Mesenchymal stem cell (in vitro differentiated cells and primary cell): ENCODE measurements around the gene ZG16B.

Experiments used
- DNase-seq: peaks from one replicate; pipeline ENCODE4 v3.0.0-alpha.2; 2013
- H2AFZ ChIP-seq: one replicate; pipeline ENCODE4 v1.6.1; 2013; ENCODE audit warnings: low read depth, mild to moderate bottlenecking, control low read depth, inconsistent platforms, low read length, moderate library complexity
- H2AK5ac ChIP-seq: 2 replicates; pipeline ENCODE4 v1.6.1; 2013; ENCODE audit warnings: low read length, moderate library complexity, mild to moderate bottlenecking, inconsistent platforms; ENCODE audit not compliant: severe bottlenecking
- H2BK120ac ChIP-seq: one replicate; pipeline ENCODE4 v1.6.1; 2013; ENCODE audit warnings: low read depth, mild to moderate bottlenecking, inconsistent platforms, low read length, moderate library complexity
- H2BK12ac ChIP-seq, 2 experiments: one replicate each; pipeline ENCODE4 v1.6.1; 2013; ENCODE audit warnings: inconsistent platforms in 2 of 2, low read length in 2 of 2, mild to moderate bottlenecking in 2 of 2, moderate library complexity in 2 of 2, control low read depth in 1 of 2
- H2BK15ac ChIP-seq: one replicate; pipeline ENCODE4 v1.6.1; 2013; ENCODE audit warnings: mild to moderate bottlenecking, low read depth, inconsistent platforms; ENCODE audit not compliant: poor library complexity, severe bottlenecking
- H2BK5ac ChIP-seq: 2 replicates; pipeline ENCODE4 v1.6.1; 2013; ENCODE audit warnings: low read depth, mild to moderate bottlenecking, low read length, control low read depth, inconsistent platforms; ENCODE audit not compliant: poor library complexity, severe bottlenecking
- H3K14ac ChIP-seq, 2 experiments: one replicate each; pipeline ENCODE4 v1.6.1; 2013; ENCODE audit warnings: inconsistent platforms in 2 of 2, low read length in 2 of 2, control low read depth in 1 of 2, mild to moderate bottlenecking in 1 of 2, moderate library complexity in 1 of 2
- H3K18ac ChIP-seq, 2 experiments: one replicate each; pipeline ENCODE4 v1.6.1; 2013; ENCODE audit warnings: inconsistent platforms in 2 of 2, low read length in 2 of 2, control low read depth in 1 of 2, low read depth in 1 of 2, mild to moderate bottlenecking in 1 of 2
- H3K23ac ChIP-seq, 2 experiments: one replicate each; pipeline ENCODE4 v1.6.1; 2013; ENCODE audit warnings: inconsistent platforms in 2 of 2, low read length in 2 of 2, mild to moderate bottlenecking in 2 of 2, moderate library complexity in 2 of 2, control low read depth in 1 of 2
- H3K27ac ChIP-seq: 2 replicates; pipeline ENCODE4 v1.5.1; 2013; ENCODE audit warnings: mild to moderate bottlenecking, moderate library complexity, low read length, control low read depth, inconsistent platforms; ENCODE audit not compliant: poor library complexity, severe bottlenecking
- H3K27me3 ChIP-seq, 2 experiments: 2 replicates each; pipeline versions ENCODE4 v1.6.1 to v1.7.0; 2013; ENCODE audit warnings: low read length in 2 of 2, mild to moderate bottlenecking in 2 of 2, moderate library complexity in 2 of 2, control low read depth in 1 of 2, inconsistent platforms in 1 of 2; ENCODE audit not compliant: control insufficient read depth in 1 of 2, insufficient read depth in 1 of 2
- H3K36me3 ChIP-seq, 2 experiments: 2 replicates each; pipeline versions ENCODE4 v1.6.1 to v1.7.0; 2013; ENCODE audit warnings: low read length in 2 of 2, control low read depth in 1 of 2, inconsistent platforms in 1 of 2, low read depth in 1 of 2, mild to moderate bottlenecking in 1 of 2; ENCODE audit not compliant: insufficient read depth in 2 of 2, control insufficient read depth in 1 of 2
- H3K4ac ChIP-seq, 2 experiments: one replicate each; pipeline ENCODE4 v1.6.1; 2013; ENCODE audit warnings: inconsistent platforms in 2 of 2, low read length in 2 of 2, mild to moderate bottlenecking in 2 of 2, moderate library complexity in 2 of 2, control low read depth in 1 of 2, low read depth in 1 of 2
- H3K4me1 ChIP-seq: 2 replicates; pipeline ENCODE4 v1.6.1; 2013; ENCODE audit warnings: low read depth, low read length, control low read depth; ENCODE audit not compliant: control insufficient read depth, insufficient read depth
- H3K4me2 ChIP-seq: 2 replicates; pipeline ENCODE4 v1.6.1; 2013; ENCODE audit warnings: low read length, mild to moderate bottlenecking, inconsistent platforms; ENCODE audit not compliant: poor library complexity, severe bottlenecking
- H3K4me3 ChIP-seq, 2 experiments: 2 replicates each; pipeline versions ENCODE4 v1.5.1 to v1.7.0; 2013; ENCODE audit warnings: low read length in 2 of 2, mild to moderate bottlenecking in 2 of 2, control low read depth in 1 of 2, low read depth in 1 of 2; ENCODE audit not compliant: insufficient read depth in 1 of 2
- H3K79me1 ChIP-seq: replicated peaks from 2 replicates; pipeline ENCODE4 v1.6.1; 2013; ENCODE audit warnings: mild to moderate bottlenecking, control low read depth, low read length, inconsistent platforms; ENCODE audit not compliant: poor library complexity, severe bottlenecking
- H3K9ac ChIP-seq: 2 replicates; pipeline ENCODE4 v1.7.0; 2013; ENCODE audit warnings: mild to moderate bottlenecking, low read length, moderate library complexity
- H3K9me3 ChIP-seq: 2 replicates; pipeline ENCODE4 v1.7.0; 2013; ENCODE audit warnings: mild to moderate bottlenecking, low read length; ENCODE audit not compliant: control insufficient read depth
- H4K8ac ChIP-seq: one replicate; pipeline ENCODE4 v1.6.1; 2013; ENCODE audit warnings: inconsistent platforms, mild to moderate bottlenecking, low read length, moderate library complexity
- H4K91ac ChIP-seq: one replicate; pipeline ENCODE4 v1.6.1; 2013; ENCODE audit warnings: mild to moderate bottlenecking, low read length, inconsistent platforms
- WGBS: methylation state at CpG from one replicate; pipeline ENCODE4 v1.1.7; 2013; ENCODE audit warnings: mixed read lengths; 5-methylcytosine and 5-hydroxymethylcytosine counted together

ZG16B gene

GRCh38 chr16:2855536-2855935, 25.4 kb downstream of the ZG16B start:
- Histone ChIP-seq H2BK120ac (no peak overlapping the region), H3K4me2 (no peak overlapping the region), H3K27ac (no peak overlapping the region), H3K14ac (no peak overlapping the region), H2AFZ (no peak overlapping the region), H2BK12ac (no peak overlapping the region), H3K23ac (no peak overlapping the region), H3K18ac (no peak overlapping the region), H3K79me1 (no peaks in the 10 kb centered on the region), H3K4me3 (no peak overlapping the region), H3K4ac (no peak overlapping the region), H4K91ac (no peak overlapping the region), H3K27me3 (peaks cover 15 to 31% of the 10 kb centered on the region in 2 experiments), H2BK5ac (no peak overlapping the region), H3K4me1 (peaks cover 17% of the 10 kb centered on the region), H2BK15ac (no peak overlapping the region), H2AK5ac (no peak overlapping the region), H3K9ac (no peak overlapping the region), H4K8ac (no peak overlapping the region), H3K9me3 (peaks cover 9% of the 10 kb centered on the region), H3K36me3 (no peaks in the 10 kb centered on the region)
- WGBS: 95% methylated on average over 6 of the region's 6 CpGs
- no peak for DNase-seq

DNA sequence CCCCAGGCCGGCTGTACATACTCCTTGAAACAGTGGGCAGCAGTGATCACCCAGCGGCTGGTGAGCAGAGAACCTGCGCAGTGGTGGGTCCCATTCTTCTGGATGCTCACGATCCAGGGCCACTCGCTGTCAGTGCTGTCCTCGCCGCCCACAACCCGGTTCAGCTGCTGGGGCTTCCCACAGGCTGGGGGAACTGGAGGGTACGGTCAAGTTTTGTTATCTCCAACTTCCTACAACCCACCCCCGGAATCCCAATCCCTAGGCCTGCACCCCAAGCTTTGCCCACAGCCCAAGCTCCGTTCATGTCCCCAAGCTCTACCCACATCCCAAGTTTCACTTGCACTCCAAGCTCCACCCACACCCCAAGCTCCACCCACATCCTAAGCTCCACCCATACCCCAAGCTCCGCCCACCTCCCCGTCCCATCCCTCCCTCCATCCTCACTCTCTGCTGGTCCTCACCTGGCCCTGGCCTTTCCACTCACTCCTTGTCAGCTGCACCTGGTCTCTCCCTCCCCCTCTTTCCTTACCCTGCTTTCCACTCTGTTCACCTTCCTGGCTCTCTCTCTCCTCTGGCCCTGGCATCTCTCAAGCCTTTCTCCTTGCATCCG, 26.1 kb downstream of the ZG16B start:
- Histone ChIP-seq H3K14ac (no peak overlapping the region), H3K4ac (no peak overlapping the region), H2BK12ac (no peak overlapping the region), H3K23ac (no peak overlapping the region), H3K4me2 (no peak overlapping the region), H2BK5ac (no peak overlapping the region), H3K79me1 (no peaks in the 10 kb centered on the region), H3K4me1 (peaks cover 17% of the 10 kb centered on the region), H4K91ac (no peak overlapping the region), H3K36me3 (no peaks in the 10 kb centered on the region), H3K9me3 (peaks cover 16% of the 10 kb centered on the region), H2AFZ (no peak overlapping the region), H3K27ac (no peak overlapping the region), H3K18ac (no peak overlapping the region), H4K8ac (no peak overlapping the region), H3K27me3 (peaks cover 13 to 37% of the 10 kb centered on the region in 2 experiments), H2AK5ac (no peak overlapping the region), H3K4me3 (peak overlapping the region in 1 of 2 experiments; percentile 11), H2BK120ac (no peak overlapping the region), H2BK15ac (no peak overlapping the region), H3K9ac (no peak overlapping the region)
- 90% methylated on average over 14 of the region's 14 CpGs for WGBS
- DNase-seq: no peak

GRCh38 chr16:2856686-2857450, 26.8 kb downstream of the ZG16B start:
- Histone ChIP-seq H2AFZ (peak overlapping the region; percentile 18), H2BK120ac (no peak overlapping the region), H4K91ac (no peak overlapping the region), H2BK5ac (no peak overlapping the region), H4K8ac (no peak overlapping the region), H3K36me3 (no peaks in the 10 kb centered on the region), H2BK15ac (no peak overlapping the region), H3K18ac (no peak overlapping the region), H3K14ac (no peak overlapping the region), H3K9me3 (peaks cover 16% of the 10 kb centered on the region), H3K4ac (no peak overlapping the region), H3K9ac (no peak overlapping the region), H2BK12ac (no peak overlapping the region), H3K4me3 (no peak overlapping the region), H3K79me1 (no peaks in the 10 kb centered on the region), H3K23ac (no peak overlapping the region), H3K27me3 (peaks cover 13 to 40% of the 10 kb centered on the region in 2 experiments), H2AK5ac (no peak overlapping the region), H3K27ac (no peak overlapping the region), H3K4me1 (peaks cover 17% of the 10 kb centered on the region), H3K4me2 (no peak overlapping the region)
- no peak for DNase-seq
- WGBS: 90% methylated on average over 20 of the region's 24 CpGs

- peak within 1 kb of the TSS; percentile 18 for H2AFZ ChIP-seq
- H3K14ac ChIP-seq: peak within 1 kb of the TSS in 1 of 2 experiments; percentile 14
- H2BK15ac ChIP-seq: no peak within 1 kb of the TSS
- peak within 1 kb of the TSS; percentile 12 to 69 for H3K4me3 ChIP-seq
- H2AK5ac ChIP-seq: no peak within 1 kb of the TSS
- no peak within 1 kb of the TSS for H2BK12ac ChIP-seq
- peaks cover 13 to 40% of the 10 kb centered on the region in 2 experiments for H3K27me3 ChIP-seq
- peak within 1 kb of the TSS in 1 of 2 experiments; percentile 42 for H3K23ac ChIP-seq
- H3K27ac ChIP-seq: no peak within 1 kb of the TSS
- H4K8ac ChIP-seq: peak within 1 kb of the TSS; percentile 60
- peaks cover 17% of the 10 kb centered on the region for H3K4me1 ChIP-seq
- 5% methylated on average over 42 of the region's 42 CpGs for WGBS
- no peaks in the 10 kb centered on the region for H3K36me3 ChIP-seq
- H3K9me3 ChIP-seq: peaks cover 16% of the 10 kb centered on the region
- H3K9ac ChIP-seq: no peak within 1 kb of the TSS
- H2BK5ac ChIP-seq: no peak within 1 kb of the TSS
- no peak within 1 kb of the TSS for H2BK120ac ChIP-seq
- no peaks in the 10 kb centered on the region for H3K79me1 ChIP-seq
- peak; percentile 27 for DNase-seq
- H4K91ac ChIP-seq: no peak within 1 kb of the TSS
- H3K4me2 ChIP-seq: peak within 1 kb of the TSS; percentile 16
- no peak within 1 kb of the TSS for H3K4ac ChIP-seq
- peak within 1 kb of the TSS in 1 of 2 experiments; percentile 70 for H3K18ac ChIP-seq
Measured at GRCh38 chr16:2857451-2858244, 27.5 kb downstream of the ZG16B start, which contains the start of gene PRSS22. TSS of gene PRSS22 (minus strand) at chr16:2858170. CDS start at chr16:2858104, 66 bp downstream.
